ENCODE results near the gene OPCML. TPM values are rescaled to one million over a fixed set of nuclear protein-coding genes. Genes with fewer than 3 reads are reported as not detected.

Gene OPCML
- polyA plus RNA-seq, 1 donor from 2014 or later: 11.6 TPM

- TF ChIP-seq, protein P1, sequence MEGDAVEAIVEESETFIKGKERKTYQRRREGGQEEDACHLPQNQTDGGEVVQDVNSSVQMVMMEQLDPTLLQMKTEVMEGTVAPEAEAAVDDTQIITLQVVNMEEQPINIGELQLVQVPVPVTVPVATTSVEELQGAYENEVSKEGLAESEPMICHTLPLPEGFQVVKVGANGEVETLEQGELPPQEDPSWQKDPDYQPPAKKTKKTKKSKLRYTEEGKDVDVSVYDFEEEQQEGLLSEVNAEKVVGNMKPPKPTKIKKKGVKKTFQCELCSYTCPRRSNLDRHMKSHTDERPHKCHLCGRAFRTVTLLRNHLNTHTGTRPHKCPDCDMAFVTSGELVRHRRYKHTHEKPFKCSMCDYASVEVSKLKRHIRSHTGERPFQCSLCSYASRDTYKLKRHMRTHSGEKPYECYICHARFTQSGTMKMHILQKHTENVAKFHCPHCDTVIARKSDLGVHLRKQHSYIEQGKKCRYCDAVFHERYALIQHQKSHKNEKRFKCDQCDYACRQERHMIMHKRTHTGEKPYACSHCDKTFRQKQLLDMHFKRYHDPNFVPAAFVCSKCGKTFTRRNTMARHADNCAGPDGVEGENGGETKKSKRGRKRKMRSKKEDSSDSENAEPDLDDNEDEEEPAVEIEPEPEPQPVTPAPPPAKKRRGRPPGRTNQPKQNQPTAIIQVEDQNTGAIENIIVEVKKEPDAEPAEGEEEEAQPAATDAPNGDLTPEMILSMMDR (IDR thresholded peaks at IDR 0.05; ENCODE audit: poor library complexity, severe bottlenecking): no peak
Measured at GRCh38 chr11:133577403-133577802, 45.1 kb upstream of the OPCML start (continued).

DNA sequence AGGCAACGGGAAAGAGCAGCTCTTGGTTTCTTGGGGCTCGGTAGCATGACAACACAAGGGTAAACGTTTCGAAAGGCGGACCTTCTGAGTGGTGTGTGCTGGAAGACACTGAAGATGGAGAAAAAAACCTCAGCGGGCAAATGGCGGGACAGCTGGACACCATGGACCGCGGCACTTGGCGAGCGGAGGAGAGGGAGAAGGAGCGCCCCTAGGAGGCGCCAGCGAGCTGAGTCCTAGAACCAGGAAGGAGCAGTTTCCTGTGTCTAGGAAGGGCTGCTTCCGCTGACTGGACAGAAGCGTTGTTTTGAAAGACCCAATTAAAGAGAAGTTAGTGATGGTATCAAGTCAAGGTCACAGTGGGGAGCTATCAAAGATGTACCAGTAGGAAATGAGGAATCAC lies 44.0 kb upstream of the OPCML start:
- Histone ChIP-seq H3K27me3 (ENCODE audit: insufficient read depth, low read depth, low read length) (no peaks in the 10 kb centered on the region), H3K36me3 (ENCODE audit: insufficient read depth, low read length) (no peaks in the 10 kb centered on the region), H3K9me3 (ENCODE audit: low read length) (no peaks in the 10 kb centered on the region), H2AFZ (ENCODE audit: low read depth, low read length) (no peak overlapping the region), H3K4me2 (ENCODE audit: low read length) (no peak overlapping the region), H3K4me3 (ENCODE audit: low read length) (no peak overlapping the region), H3K9ac (ENCODE audit: low read length) (no peak overlapping the region), H4K20me1 (ENCODE audit: insufficient read depth) (no peaks in the 10 kb centered on the region), H3K9me2 (ENCODE audit: insufficient read depth, low read length) (no peaks in the 10 kb centered on the region), H3K27ac (ENCODE audit: low read length) (no peak overlapping the region), H3F3A (ENCODE audit: insufficient read depth, low read length, poor library complexity, severe bottlenecking) (no peaks in the 10 kb centered on the region), H3K79me2 (replicated peaks; ENCODE audit: insufficient read depth, low read length) (no peaks in the 10 kb centered on the region)
- TF ChIP-seq EZH2 (IDR thresholded peaks at IDR 0.05; ENCODE audit: borderline replicate concordance, insufficient read depth, low read length, poor library complexity, severe bottlenecking) (no peak), MXI1 (conservative IDR thresholded peaks at IDR 0.05; ENCODE audit: poor library complexity, severe bottlenecking) (no peak), SMC3 (conservative IDR thresholded peaks at IDR 0.05; ENCODE audit: poor library complexity) (no peak), TAF1 (IDR thresholded peaks at IDR 0.05; ENCODE audit: low read depth) (no peak), RAD21 (conservative IDR thresholded peaks at IDR 0.05) (no peak), POLR2AphosphoS5 (IDR thresholded peaks at IDR 0.05) (no peak), EP300 (conservative IDR thresholded peaks at IDR 0.05; ENCODE audit: poor library complexity, severe bottlenecking) (no peak)
- TF ChIP-seq, protein P1 (IDR thresholded peaks at IDR 0.05; ENCODE audit: poor library complexity, severe bottlenecking): no peak
- TF ChIP-seq, protein P2, sequence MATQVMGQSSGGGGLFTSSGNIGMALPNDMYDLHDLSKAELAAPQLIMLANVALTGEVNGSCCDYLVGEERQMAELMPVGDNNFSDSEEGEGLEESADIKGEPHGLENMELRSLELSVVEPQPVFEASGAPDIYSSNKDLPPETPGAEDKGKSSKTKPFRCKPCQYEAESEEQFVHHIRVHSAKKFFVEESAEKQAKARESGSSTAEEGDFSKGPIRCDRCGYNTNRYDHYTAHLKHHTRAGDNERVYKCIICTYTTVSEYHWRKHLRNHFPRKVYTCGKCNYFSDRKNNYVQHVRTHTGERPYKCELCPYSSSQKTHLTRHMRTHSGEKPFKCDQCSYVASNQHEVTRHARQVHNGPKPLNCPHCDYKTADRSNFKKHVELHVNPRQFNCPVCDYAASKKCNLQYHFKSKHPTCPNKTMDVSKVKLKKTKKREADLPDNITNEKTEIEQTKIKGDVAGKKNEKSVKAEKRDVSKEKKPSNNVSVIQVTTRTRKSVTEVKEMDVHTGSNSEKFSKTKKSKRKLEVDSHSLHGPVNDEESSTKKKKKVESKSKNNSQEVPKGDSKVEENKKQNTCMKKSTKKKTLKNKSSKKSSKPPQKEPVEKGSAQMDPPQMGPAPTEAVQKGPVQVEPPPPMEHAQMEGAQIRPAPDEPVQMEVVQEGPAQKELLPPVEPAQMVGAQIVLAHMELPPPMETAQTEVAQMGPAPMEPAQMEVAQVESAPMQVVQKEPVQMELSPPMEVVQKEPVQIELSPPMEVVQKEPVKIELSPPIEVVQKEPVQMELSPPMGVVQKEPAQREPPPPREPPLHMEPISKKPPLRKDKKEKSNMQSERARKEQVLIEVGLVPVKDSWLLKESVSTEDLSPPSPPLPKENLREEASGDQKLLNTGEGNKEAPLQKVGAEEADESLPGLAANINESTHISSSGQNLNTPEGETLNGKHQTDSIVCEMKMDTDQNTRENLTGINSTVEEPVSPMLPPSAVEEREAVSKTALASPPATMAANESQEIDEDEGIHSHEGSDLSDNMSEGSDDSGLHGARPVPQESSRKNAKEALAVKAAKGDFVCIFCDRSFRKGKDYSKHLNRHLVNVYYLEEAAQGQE (IDR thresholded peaks at IDR 0.05; ENCODE audit: borderline replicate concordance): no peak

- Histone ChIP-seq H3K4me2 (ENCODE audit: low read length) (no peak overlapping the region), H3F3A (ENCODE audit: insufficient read depth, low read length, poor library complexity, severe bottlenecking) (no peaks in the 10 kb centered on the region), H3K36me3 (ENCODE audit: insufficient read depth, low read length) (no peaks in the 10 kb centered on the region), H3K27me3 (ENCODE audit: insufficient read depth, low read depth, low read length) (no peaks in the 10 kb centered on the region), H3K9ac (ENCODE audit: low read length) (no peak overlapping the region), H3K79me2 (replicated peaks; ENCODE audit: insufficient read depth, low read length) (no peaks in the 10 kb centered on the region), H4K20me1 (ENCODE audit: insufficient read depth) (no peaks in the 10 kb centered on the region), H3K4me3 (ENCODE audit: low read length) (no peak overlapping the region), H3K9me2 (ENCODE audit: insufficient read depth, low read length) (no peaks in the 10 kb centered on the region), H3K9me3 (ENCODE audit: low read length) (no peaks in the 10 kb centered on the region), H2AFZ (ENCODE audit: low read depth, low read length) (no peak overlapping the region), H3K27ac (ENCODE audit: low read length) (no peak overlapping the region)
- TF ChIP-seq EZH2 (IDR thresholded peaks at IDR 0.05; ENCODE audit: borderline replicate concordance, insufficient read depth, low read length, poor library complexity, severe bottlenecking) (no peak), EP300 (conservative IDR thresholded peaks at IDR 0.05; ENCODE audit: poor library complexity, severe bottlenecking) (no peak), SMC3 (conservative IDR thresholded peaks at IDR 0.05; ENCODE audit: poor library complexity) (no peak), RAD21 (conservative IDR thresholded peaks at IDR 0.05) (no peak), POLR2AphosphoS5 (IDR thresholded peaks at IDR 0.05) (no peak), MXI1 (conservative IDR thresholded peaks at IDR 0.05; ENCODE audit: poor library complexity, severe bottlenecking) (no peak), TAF1 (IDR thresholded peaks at IDR 0.05; ENCODE audit: low read depth) (no peak)
- TF ChIP-seq, protein P2 (IDR thresholded peaks at IDR 0.05; ENCODE audit: borderline replicate concordance): no peak
- TF ChIP-seq, protein P1 (IDR thresholded peaks at IDR 0.05; ENCODE audit: poor library complexity, severe bottlenecking): no peak
Measured at GRCh38 chr11:133573081-133573480, 40.8 kb upstream of the OPCML start.
